Stomach smooth muscle (tissue), 2 donors: ENCODE results near the gene PLEKHA5.
"Not testable (repeated sequence)": the region's sequence is repeated elsewhere in the genome, so short reads cannot be mapped to it uniquely, and the experiment has no call there.

Experiments used
- H3K27ac ChIP-seq: one replicate; pipeline ENCODE4 v1.7.0; 2013; ENCODE audit warnings: mild to moderate bottlenecking, low read length, inconsistent platforms
- H3K27me3 ChIP-seq, 2 donors: one replicate each; pipeline ENCODE4 v1.7.0; 2013; ENCODE audit warnings: low read length in 2 of 2; ENCODE audit not compliant: insufficient read depth in 2 of 2, control insufficient read depth in 1 of 2
- H3K36me3 ChIP-seq, 2 donors: one replicate each; pipeline ENCODE4 v1.7.0; 2013; ENCODE audit warnings: low read length in 2 of 2; ENCODE audit not compliant: control insufficient read depth in 2 of 2, insufficient read depth in 2 of 2
- H3K4me1 ChIP-seq: one replicate; pipeline ENCODE4 v1.7.0; 2013; ENCODE audit warnings: low read length; ENCODE audit not compliant: control insufficient read depth, insufficient read depth
- H3K4me3 ChIP-seq, 2 donors: one replicate each; pipeline ENCODE4 v1.7.0; 2013; ENCODE audit warnings: low read length in 2 of 2
- H3K9ac ChIP-seq, 2 donors: one replicate each; pipeline ENCODE4 v1.7.0; 2013; ENCODE audit warnings: low read length in 2 of 2, mild to moderate bottlenecking in 1 of 2
- H3K9me3 ChIP-seq, 2 donors: one replicate each; pipeline ENCODE4 v1.7.0; 2013; ENCODE audit warnings: low read length in 2 of 2; ENCODE audit not compliant: control insufficient read depth in 2 of 2
- donor health status: healthy.
- donor health status: Pancreatic carcinoma.

The PLEKHA5 gene

GRCh38 chr12:19402211-19402610 lies 272.7 kb downstream of the PLEKHA5 start:
- H3K4me1 ChIP-seq = peaks cover 5% of the 10 kb centered on the region
- peaks cover 0 to 2% of the 10 kb centered on the region in 2 donors for H3K9me3 ChIP-seq
- H3K27ac ChIP-seq = no peak overlapping the region

GRCh38 chr12:19402743-19403431 lies 273.4 kb downstream of the PLEKHA5 start:
- no peak overlapping the region for H3K9ac ChIP-seq
- H3K4me1 ChIP-seq = peaks cover 5% of the 10 kb centered on the region
- no peak overlapping the region for H3K27ac ChIP-seq
- no peaks in the 10 kb centered on the region for H3K27me3 ChIP-seq
- H3K36me3 ChIP-seq = no peaks in the 10 kb centered on the region
- H3K4me3 ChIP-seq = no peak overlapping the region
- H3K9me3 ChIP-seq = peaks cover 0 to 2% of the 10 kb centered on the region in 2 donors

More at GRCh38 chr12:19402211-19402610, 272.7 kb downstream of the PLEKHA5 start:
- Histone ChIP-seq H3K9ac (no peak overlapping the region), H3K27me3 (no peaks in the 10 kb centered on the region), H3K4me3 (no peak overlapping the region), H3K36me3 (no peaks in the 10 kb centered on the region)

DNA sequence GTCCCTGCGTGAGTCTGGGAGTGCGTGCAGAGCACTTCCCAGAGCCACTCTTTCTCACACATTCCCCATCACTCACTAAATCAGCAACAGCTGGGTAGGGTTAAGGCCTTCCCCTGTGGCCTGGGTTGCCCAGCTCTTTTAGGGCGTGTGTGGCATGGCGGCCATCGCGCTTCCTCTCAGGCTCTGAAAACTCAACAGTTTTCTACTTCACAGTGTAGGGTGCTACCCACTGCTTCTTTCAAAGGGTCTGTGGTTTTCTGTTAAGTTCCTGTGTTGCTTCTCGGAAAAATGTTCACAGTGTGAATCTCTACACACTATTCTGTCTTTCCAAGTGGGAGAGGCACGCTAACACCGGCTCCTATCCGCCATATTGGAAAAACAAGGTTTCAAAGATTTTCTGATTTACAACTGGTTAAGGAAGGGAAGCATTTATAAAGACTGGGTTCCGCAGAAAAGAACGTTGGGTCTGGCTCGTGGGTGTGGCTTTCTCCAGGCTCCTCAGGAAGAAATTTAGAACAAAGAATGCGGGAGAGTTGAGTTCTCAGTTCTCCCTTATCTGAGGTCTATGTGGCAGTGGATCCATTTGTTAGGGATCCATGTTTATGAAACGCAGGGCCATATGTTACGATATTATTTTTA lies 274.8 kb downstream of the PLEKHA5 start:
- Histone ChIP-seq H3K9me3 (peaks cover 0 to 2% of the 10 kb centered on the region in 2 donors), H3K9ac (no peak overlapping the region), H3K27ac (no peak overlapping the region), H3K4me1 (peaks cover 5% of the 10 kb centered on the region), H3K36me3 (no peaks in the 10 kb centered on the region), H3K27me3 (no peaks in the 10 kb centered on the region), H3K4me3 (no peak overlapping the region)

- no peaks in the 10 kb centered on the region for H3K36me3 ChIP-seq
- no peak overlapping the region for H3K4me3 ChIP-seq
- H3K27me3 ChIP-seq = no peaks in the 10 kb centered on the region
- H3K9me3 ChIP-seq = no peaks in the 10 kb centered on the region
- H3K27ac ChIP-seq = no peak overlapping the region
- H3K9ac ChIP-seq = no peak overlapping the region
- H3K4me1 ChIP-seq = peaks cover 18% of the 10 kb centered on the region
Observed at GRCh38 chr12:19409376-19409775, 279.8 kb downstream of the PLEKHA5 start.

GRCh38 chr12:19410211-19410610 lies 280.7 kb downstream of the PLEKHA5 start:
- H3K4me1 ChIP-seq = peaks cover 18% of the 10 kb centered on the region
- H3K9ac ChIP-seq = peak overlapping the region in 1 of 2 donors; percentile 29
- no peaks in the 10 kb centered on the region for H3K27me3 ChIP-seq
- peak overlapping the region; percentile 31 for H3K27ac ChIP-seq
- H3K4me3 ChIP-seq = peak overlapping the region in 1 of 2 donors; percentile 9
- H3K9me3 ChIP-seq = no peaks in the 10 kb centered on the region
- H3K36me3 ChIP-seq = no peaks in the 10 kb centered on the region

DNA sequence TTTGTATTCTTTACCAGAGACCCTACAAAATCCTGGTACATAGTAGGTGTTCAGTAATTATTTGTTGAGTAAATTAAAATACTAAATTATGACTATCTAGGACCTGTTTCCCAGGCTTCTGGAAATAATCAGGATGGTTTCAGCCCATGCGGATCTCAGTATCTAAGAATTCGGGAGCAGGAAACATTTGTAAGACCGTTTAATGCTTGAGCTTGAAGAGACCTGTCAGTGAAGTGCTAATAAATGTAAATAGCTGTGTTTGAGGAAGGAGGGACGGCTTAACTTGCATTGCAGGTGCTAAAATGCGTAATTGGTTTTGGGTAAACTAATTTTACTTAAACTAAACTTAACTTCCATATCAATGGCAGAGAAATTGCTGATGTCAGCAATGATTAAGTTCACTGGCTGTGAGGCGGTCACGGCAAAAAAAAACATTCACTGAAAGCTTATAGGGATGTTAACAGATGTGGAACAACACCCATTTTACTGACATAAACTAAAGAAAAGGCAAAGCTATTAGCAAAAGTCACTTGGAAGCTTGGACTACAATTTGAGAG lies 281.2 kb downstream of the PLEKHA5 start:
- Histone ChIP-seq H3K27ac (peak overlapping the region; percentile 31), H3K27me3 (no peaks in the 10 kb centered on the region), H3K9me3 (no peaks in the 10 kb centered on the region), H3K4me3 (peak overlapping the region; percentile 9 to 20), H3K9ac (peak overlapping the region; percentile 4 to 29), H3K36me3 (no peaks in the 10 kb centered on the region), H3K4me1 (peaks cover 18% of the 10 kb centered on the region)

DNA sequence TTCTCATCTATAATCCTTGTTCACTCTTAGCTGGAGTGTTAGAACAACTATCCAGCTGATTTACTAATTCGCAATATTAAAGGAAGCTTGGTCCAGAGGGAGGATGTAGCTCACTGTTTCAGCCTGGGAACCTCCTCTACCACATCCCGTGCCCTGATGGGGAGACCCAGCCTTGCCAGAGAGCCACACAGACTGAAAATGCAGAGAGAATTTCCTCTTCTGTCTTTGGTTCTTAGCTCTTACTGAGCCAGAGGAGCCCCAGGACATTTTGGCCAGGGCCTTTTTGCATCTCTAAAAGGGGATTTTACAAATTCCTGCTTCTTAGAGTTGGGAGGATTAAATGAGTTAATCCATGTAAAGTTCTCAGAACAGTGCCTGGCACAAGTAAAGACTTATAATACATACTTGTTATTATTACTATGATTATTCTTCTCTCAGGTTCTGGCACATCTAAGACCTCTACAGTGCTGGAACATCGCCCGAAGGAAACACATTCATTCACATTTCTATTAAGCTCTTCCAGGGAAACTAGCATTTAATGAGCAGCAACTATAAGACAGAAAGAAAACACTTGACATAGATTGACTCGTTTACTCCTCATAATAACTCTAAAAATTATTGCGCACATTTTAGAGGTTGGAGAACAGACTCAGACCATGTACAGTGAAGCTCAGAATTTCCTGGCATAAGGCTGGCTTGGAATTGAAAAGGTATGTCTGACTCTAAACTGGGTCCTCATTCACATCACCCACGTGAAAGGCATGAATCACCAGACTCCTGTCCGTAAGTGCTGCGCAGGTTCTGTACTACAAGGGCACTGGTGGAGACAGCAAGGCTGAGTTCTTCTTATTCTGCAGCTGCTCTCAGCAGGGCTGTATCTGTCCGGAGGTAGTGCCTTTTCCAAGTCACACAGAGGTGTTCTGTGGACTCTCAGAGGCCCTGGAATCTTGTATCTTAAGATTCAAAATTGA lies 282.0 kb downstream of the PLEKHA5 start:
- peak overlapping the region in 1 of 2 donors; percentile 14 for H3K9ac ChIP-seq
- H3K36me3 ChIP-seq = no peaks in the 10 kb centered on the region
- no peaks in the 10 kb centered on the region for H3K9me3 ChIP-seq
- peak overlapping the region in 1 of 2 donors; percentile 20 for H3K4me3 ChIP-seq
- peaks cover 18% of the 10 kb centered on the region for H3K4me1 ChIP-seq
- peak overlapping the region; percentile 31 for H3K27ac ChIP-seq
- no peaks in the 10 kb centered on the region for H3K27me3 ChIP-seq

DNA sequence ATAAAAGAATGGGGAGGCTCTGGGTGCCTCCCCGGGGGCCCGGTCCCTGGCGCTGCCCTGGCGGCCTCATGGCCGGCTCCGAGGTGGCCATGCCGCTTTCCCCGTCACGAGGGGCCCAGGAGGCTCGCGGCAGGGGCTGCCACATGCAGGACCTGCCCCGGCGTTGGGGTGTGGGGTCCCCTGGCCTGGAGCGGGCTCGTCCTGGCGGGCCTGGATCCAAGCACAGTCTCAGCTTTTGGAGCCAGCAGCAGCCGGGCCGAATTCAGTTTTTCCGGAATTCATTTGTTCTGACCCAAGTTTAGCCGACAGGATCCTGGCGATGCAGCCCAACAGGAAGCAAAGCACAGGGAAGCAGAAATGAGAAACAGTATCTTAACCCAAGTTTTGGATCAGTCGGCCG lies 283.3 kb downstream of the PLEKHA5 start:
- H3K9me3 ChIP-seq = no peaks in the 10 kb centered on the region
- H3K4me1 ChIP-seq = peaks cover 18% of the 10 kb centered on the region
- no peak overlapping the region for H3K9ac ChIP-seq
- no peaks in the 10 kb centered on the region for H3K36me3 ChIP-seq
- no peak overlapping the region for H3K4me3 ChIP-seq
- H3K27me3 ChIP-seq = no peaks in the 10 kb centered on the region
- H3K27ac ChIP-seq = peak overlapping the region; percentile 46

DNA sequence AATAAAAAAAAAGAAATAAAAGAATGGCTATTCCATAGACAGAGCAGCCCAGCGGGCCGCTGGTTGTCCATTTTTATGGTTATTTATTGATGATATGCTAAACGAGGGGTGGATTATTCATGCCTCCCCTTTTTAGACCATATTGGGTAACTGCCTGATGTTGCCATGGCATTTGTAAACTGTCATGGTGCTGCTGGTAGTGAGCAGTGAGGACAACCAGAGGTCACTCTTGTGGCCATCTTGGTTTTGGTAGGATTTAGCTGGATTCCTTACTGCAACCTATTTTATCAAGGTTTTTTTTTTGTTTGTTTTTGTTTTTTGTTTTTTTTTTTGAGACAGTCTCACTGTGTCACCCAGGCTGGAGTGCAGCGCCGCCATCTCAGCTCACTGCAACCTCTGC lies 284.0 kb downstream of the PLEKHA5 start:
- H3K9ac ChIP-seq, H3K9me3 ChIP-seq, H3K36me3 ChIP-seq, H3K27ac ChIP-seq, H3K27me3 ChIP-seq, H3K4me3 ChIP-seq: not testable (repeated sequence)
- peaks cover 18% of the 10 kb centered on the region for H3K4me1 ChIP-seq

GRCh38 chr12:19415563-19415962 lies 286.0 kb downstream of the PLEKHA5 start:
- Histone ChIP-seq H3K27ac (no peak overlapping the region), H3K9ac (no peak overlapping the region), H3K4me1 (peaks cover 6% of the 10 kb centered on the region), H3K4me3 (no peak overlapping the region), H3K9me3 (no peaks in the 10 kb centered on the region), H3K36me3 (no peaks in the 10 kb centered on the region), H3K27me3 (no peaks in the 10 kb centered on the region)
